Mesendoderm (in vitro differentiated cells): ENCODE measurements around the gene RNF13.

Experiments
- DNase-seq: peaks from one replicate; pipeline ENCODE4 v3.0.0; 2013
- H2AK5ac ChIP-seq: 2 replicates; pipeline ENCODE4 v1.6.1; 2013; ENCODE audit warnings: low read length, inconsistent platforms
- H2BK120ac ChIP-seq: 2 replicates; pipeline ENCODE4 v1.6.1; 2013; ENCODE audit warnings: low read depth, mild to moderate bottlenecking, low read length, moderate library complexity, mixed read lengths
- H2BK15ac ChIP-seq: replicated peaks from 2 replicates; pipeline ENCODE4 v1.6.1; 2013; ENCODE audit warnings: low read depth, mild to moderate bottlenecking, moderate library complexity
- H2BK5ac ChIP-seq: 2 replicates; pipeline ENCODE4 v1.6.1; 2013; ENCODE audit warnings: low read length, inconsistent platforms
- H3K18ac ChIP-seq: 2 replicates; pipeline ENCODE4 v1.6.1; 2013; ENCODE audit warnings: mild to moderate bottlenecking, low read length, mixed read lengths
- H3K23ac ChIP-seq: one replicate; pipeline ENCODE4 v1.6.1; 2013; ENCODE audit warnings: low read length
- H3K27ac ChIP-seq: 2 replicates; pipeline ENCODE4 v1.5.1; 2013; ENCODE audit warnings: low read depth, mild to moderate bottlenecking, inconsistent platforms, low read length, moderate library complexity
- H3K27me3 ChIP-seq: 2 replicates; pipeline ENCODE4 v1.6.1; 2013; ENCODE audit warnings: low read length, control low read depth, mild to moderate bottlenecking, inconsistent platforms; ENCODE audit not compliant: insufficient read depth, poor library complexity
- H3K36me3 ChIP-seq: 2 replicates; pipeline ENCODE4 v1.6.1; 2013; ENCODE audit warnings: low read length, inconsistent platforms; ENCODE audit not compliant: control insufficient read depth, insufficient read depth
- H3K4ac ChIP-seq: one replicate; pipeline ENCODE4 v1.6.1; 2013; ENCODE audit warnings: low read depth, mild to moderate bottlenecking, low read length, moderate library complexity
- H3K4me1 ChIP-seq: 2 replicates; pipeline ENCODE4 v1.6.1; 2013; ENCODE audit warnings: low read depth, low read length, inconsistent platforms; ENCODE audit not compliant: control insufficient read depth
- H3K4me2 ChIP-seq: 2 replicates; pipeline ENCODE4 v1.6.1; 2013; ENCODE audit warnings: low read length
- H3K4me3 ChIP-seq: 2 replicates; pipeline ENCODE4 v1.5.1; 2013; ENCODE audit warnings: mild to moderate bottlenecking, low read length
- H3K56ac ChIP-seq: one replicate; pipeline ENCODE4 v1.6.1; 2013; ENCODE audit warnings: low read length
- H3K79me1 ChIP-seq: 2 replicates; pipeline ENCODE4 v1.6.1; 2013; ENCODE audit warnings: low read length, inconsistent platforms
- H3K79me2 ChIP-seq: 2 replicates; pipeline ENCODE4 v1.6.1; 2013; ENCODE audit warnings: mild to moderate bottlenecking, low read length; ENCODE audit not compliant: control insufficient read depth, insufficient read depth
- H3K9ac ChIP-seq: 2 replicates; pipeline ENCODE4 v1.6.1; 2013; ENCODE audit warnings: low read length, inconsistent platforms
- H4K5ac ChIP-seq: one replicate; pipeline ENCODE4 v1.6.1; 2013; ENCODE audit warnings: low read length
- H4K8ac ChIP-seq: one replicate; pipeline ENCODE4 v1.6.1; 2013; ENCODE audit warnings: low read depth, mild to moderate bottlenecking, control low read depth, low read length, moderate library complexity
- WGBS: extraction: QIAGEN DNeasy Blood & Tissue Kit; methylation state at CpG from one replicate; pipeline ENCODE4 v1.1.7; 2013; ENCODE audit warnings: low lambda C conversion rate, missing lambda C conversion rate; ENCODE audit not compliant: insufficient coverage; ENCODE audit errors: extremely low coverage; 5-methylcytosine and 5-hydroxymethylcytosine counted together

RNF13 gene

DNA sequence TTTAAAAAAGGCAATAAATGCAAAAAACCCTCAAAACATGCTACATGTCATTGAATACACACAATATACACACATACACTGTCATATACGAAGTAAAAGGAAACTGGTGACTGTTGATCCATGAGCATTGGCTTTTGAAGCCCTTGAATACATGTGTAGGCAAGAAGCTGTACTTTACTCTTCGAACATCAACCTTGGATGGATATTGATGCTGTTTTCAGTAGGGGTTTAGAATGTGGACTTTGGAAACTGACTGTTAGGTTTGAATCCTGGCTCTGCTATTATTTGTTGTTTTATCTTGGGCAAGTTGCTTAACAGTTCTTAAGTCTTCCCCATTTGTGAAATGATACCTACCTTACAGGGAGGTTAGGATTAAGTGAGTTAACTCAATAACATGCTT is 30.5 kb downstream of the RNF13 start:
- Histone ChIP-seq H3K4ac (no peak overlapping the region), H3K4me2 (no peak overlapping the region), H2BK15ac (no peak overlapping the region), H3K56ac (no peak overlapping the region), H3K79me1 (peaks cover 2% of the 10 kb centered on the region), H3K27me3 (no peaks in the 10 kb centered on the region), H2BK5ac (no peak overlapping the region), H3K23ac (no peak overlapping the region), H3K79me2 (no peaks in the 10 kb centered on the region), H3K4me1 (no peaks in the 10 kb centered on the region), H3K27ac (no peak overlapping the region), H2BK120ac (no peak overlapping the region), H4K8ac (no peak overlapping the region), H2AK5ac (no peak overlapping the region), H4K5ac (no peak overlapping the region), H3K9ac (no peak overlapping the region), H3K18ac (no peak overlapping the region), H3K36me3 (no peaks in the 10 kb centered on the region), H3K4me3 (no peak overlapping the region)
- no peak for DNase-seq
- WGBS = no CpG with 5 or more reads among the region's 2 CpGs

DNA sequence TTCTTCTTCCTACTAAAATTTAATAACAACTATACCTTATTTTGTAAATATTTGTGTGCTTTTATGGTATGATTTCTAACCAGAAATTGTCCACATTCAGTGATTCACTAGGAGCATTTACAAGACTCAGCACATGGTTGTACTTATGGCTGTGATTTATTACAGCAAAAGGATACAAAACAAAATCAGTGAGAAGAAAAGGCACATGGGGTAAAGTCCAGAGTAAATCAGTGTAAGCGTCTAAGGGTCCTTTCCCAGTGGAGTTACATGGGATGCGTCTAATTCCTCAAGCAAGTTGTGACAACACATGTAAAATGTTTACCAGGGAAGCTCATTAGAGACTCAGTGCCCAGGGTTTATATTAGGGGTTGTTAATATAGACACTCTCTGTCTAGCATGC is 31.1 kb downstream of the RNF13 start:
- Histone ChIP-seq H3K27me3 (no peaks in the 10 kb centered on the region), H4K5ac (no peak overlapping the region), H3K4me1 (no peaks in the 10 kb centered on the region), H3K18ac (no peak overlapping the region), H2BK120ac (no peak overlapping the region), H3K27ac (no peak overlapping the region), H3K4ac (no peak overlapping the region), H4K8ac (no peak overlapping the region), H2BK5ac (no peak overlapping the region), H2BK15ac (no peak overlapping the region), H3K56ac (no peak overlapping the region), H3K4me2 (no peak overlapping the region), H3K9ac (no peak overlapping the region), H3K23ac (no peak overlapping the region), H3K36me3 (no peaks in the 10 kb centered on the region), H3K79me1 (peaks cover 2% of the 10 kb centered on the region), H2AK5ac (no peak overlapping the region), H3K4me3 (no peak overlapping the region), H3K79me2 (no peaks in the 10 kb centered on the region)
- no peak for DNase-seq
- no CpG with 5 or more reads among the region's 2 CpGs for whole genome bisulfite sequencing

DNA sequence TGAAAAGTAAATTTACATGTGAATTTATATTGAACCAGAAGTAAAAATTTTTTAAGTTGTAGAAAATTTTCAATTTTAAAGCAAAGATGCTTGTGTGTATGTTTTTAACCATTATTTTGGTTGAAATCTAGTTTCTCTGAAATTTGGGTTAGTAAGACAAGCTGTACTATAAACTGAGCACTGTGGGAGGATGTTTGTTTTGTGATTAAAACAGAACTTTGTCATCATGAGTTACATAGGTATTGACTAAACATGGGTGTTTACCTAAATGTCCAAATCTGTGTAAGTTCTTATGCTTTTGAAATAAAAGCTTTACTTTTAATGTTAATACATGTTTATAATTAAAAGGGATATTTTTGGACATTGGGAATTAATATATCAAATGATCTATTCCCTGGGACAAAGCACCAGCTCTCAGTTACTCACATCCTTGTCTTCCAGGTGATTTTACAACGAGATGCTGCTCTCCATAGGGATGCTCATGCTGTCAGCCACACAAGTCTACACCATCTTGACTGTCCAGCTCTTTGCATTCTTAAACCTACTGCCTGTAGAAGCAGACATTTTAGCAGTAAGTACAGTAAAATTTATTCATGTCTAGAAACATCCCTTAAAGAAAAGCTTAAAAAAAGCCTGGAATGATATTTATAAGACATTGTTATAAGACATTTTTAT is 32.7 kb downstream of the RNF13 start:
- no peak overlapping the region for H2AK5ac ChIP-seq
- H4K5ac ChIP-seq = no peak overlapping the region
- WGBS = no CpG with 5 or more reads among the region's 1 CpG
- no peak overlapping the region for H3K9ac ChIP-seq
- H3K36me3 ChIP-seq = no peaks in the 10 kb centered on the region
- no peaks in the 10 kb centered on the region for H3K79me2 ChIP-seq
- no peak overlapping the region for H2BK5ac ChIP-seq
- H3K27ac ChIP-seq = no peak overlapping the region
- H3K23ac ChIP-seq = no peak overlapping the region
- no peaks in the 10 kb centered on the region for H3K4me1 ChIP-seq
- no peak overlapping the region for H3K4me3 ChIP-seq
- no peak for DNase-seq
- no peak overlapping the region for H2BK120ac ChIP-seq
- H3K4ac ChIP-seq = no peak overlapping the region
- no peaks in the 10 kb centered on the region for H3K27me3 ChIP-seq
- H3K18ac ChIP-seq = no peak overlapping the region
- H3K79me1 ChIP-seq = peaks cover 2% of the 10 kb centered on the region
- H3K4me2 ChIP-seq = no peak overlapping the region
- H2BK15ac ChIP-seq = no peak overlapping the region
- no peak overlapping the region for H4K8ac ChIP-seq
- H3K56ac ChIP-seq = no peak overlapping the region

DNA sequence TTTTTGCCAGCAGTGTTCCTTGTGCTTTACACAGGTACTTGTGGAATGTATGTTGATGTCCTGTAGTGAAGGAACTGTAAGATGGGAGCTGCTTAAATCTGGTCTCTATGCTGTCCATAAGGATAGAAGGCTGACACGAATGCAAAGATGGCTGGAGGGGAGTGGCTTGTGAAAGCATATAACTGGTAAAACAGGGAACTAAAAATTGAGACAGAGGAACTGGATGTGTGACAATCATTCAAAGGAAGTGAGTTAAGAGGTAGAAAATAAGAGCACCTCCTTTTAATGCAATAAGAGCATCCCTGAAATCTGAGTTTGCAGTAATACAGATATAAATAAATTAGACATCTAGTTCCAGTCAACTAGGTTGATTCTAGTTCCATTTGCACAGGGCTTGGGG is 35.2 kb downstream of the RNF13 start:
- Histone ChIP-seq H2BK15ac (no peak overlapping the region), H3K4me3 (no peak overlapping the region), H3K4me1 (no peaks in the 10 kb centered on the region), H2AK5ac (no peak overlapping the region), H3K27me3 (no peaks in the 10 kb centered on the region), H3K23ac (no peak overlapping the region), H2BK5ac (no peak overlapping the region), H4K8ac (no peak overlapping the region), H4K5ac (no peak overlapping the region), H3K79me2 (no peaks in the 10 kb centered on the region), H3K9ac (no peak overlapping the region), H3K4me2 (no peak overlapping the region), H3K18ac (no peak overlapping the region), H3K56ac (no peak overlapping the region), H3K36me3 (no peaks in the 10 kb centered on the region), H3K27ac (no peak overlapping the region), H3K4ac (no peak overlapping the region), H2BK120ac (no peak overlapping the region), H3K79me1 (peaks cover 6% of the 10 kb centered on the region)
- no CpG with 5 or more reads among the region's 1 CpG for WGBS
- no peak for DNase-seq

DNA sequence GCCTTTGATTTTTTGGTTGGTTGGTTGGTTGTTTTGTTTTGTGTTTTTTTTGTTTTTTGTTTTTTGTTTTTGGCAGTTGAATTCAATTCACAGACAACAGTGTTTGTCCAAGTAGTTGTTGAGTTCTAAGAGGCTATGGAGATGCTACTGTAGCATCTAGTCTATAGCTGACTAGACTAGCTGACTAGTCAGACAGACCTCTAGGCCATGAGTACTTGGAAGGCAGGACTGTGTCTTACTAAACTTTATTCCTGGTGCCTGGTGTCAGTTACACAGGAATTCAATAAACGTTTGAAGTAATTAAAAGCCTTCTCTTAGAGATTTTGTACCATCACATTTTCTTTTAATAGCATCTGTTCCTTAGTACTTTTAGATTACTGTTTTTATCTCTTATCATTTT is 35.7 kb downstream of the RNF13 start:
- Histone ChIP-seq H3K18ac (no peak overlapping the region), H4K8ac (no peak overlapping the region), H3K27me3 (no peaks in the 10 kb centered on the region), H3K27ac (no peak overlapping the region), H2BK5ac (no peak overlapping the region), H4K5ac (no peak overlapping the region), H3K23ac (no peak overlapping the region), H3K79me1 (peaks cover 6% of the 10 kb centered on the region), H3K79me2 (no peaks in the 10 kb centered on the region), H3K9ac (no peak overlapping the region), H3K4me1 (no peaks in the 10 kb centered on the region), H3K4me2 (no peak overlapping the region), H2BK15ac (no peak overlapping the region), H2BK120ac (no peak overlapping the region), H2AK5ac (no peak overlapping the region), H3K4me3 (no peak overlapping the region), H3K4ac (no peak overlapping the region), H3K56ac (no peak overlapping the region), H3K36me3 (no peaks in the 10 kb centered on the region)
- WGBS = no CpG with 5 or more reads among the region's 1 CpG
- DNase-seq = no peak
